SK-N-SH treated with all-trans-retinoic acid at 6 μM for 48 hours (cell line): ENCODE measurements around the gene RFX5.

ENCODE experiments used
- ARNTL ChIP-seq: fragments of 450-650 bp; formaldehyde crosslinking; IDR thresholded peaks from 2 replicates; pipeline ENCODE4 v1.5.0; 2020; ENCODE audit warnings: low read depth, mild to moderate bottlenecking, moderate library complexity, borderline replicate concordance
- ISL1 ChIP-seq: fragments of 250-450 bp; sonication (Bioruptor Pico); IDR thresholded peaks from 2 replicates; pipeline ENCODE4 v2.1.2; 2022; ENCODE audit warnings: mild to moderate bottlenecking, moderate library complexity
- RARB ChIP-seq: fragments of 250-450 bp; sonication (Bioruptor Pico); IDR thresholded peaks from 2 replicates; pipeline ENCODE4 v1.8.0; 2021; ENCODE audit warnings: mild to moderate bottlenecking, moderate library complexity
- TOX ChIP-seq: fragments of 250-450 bp; sonication (Bioruptor Pico); IDR thresholded peaks from 2 replicates; pipeline ENCODE4 v1.8.0; 2021; ENCODE audit warnings: mild to moderate bottlenecking, moderate library complexity, borderline replicate concordance
- TF ChIP-seq, protein P1 (sequence below): fragments of 250-450 bp; sonication (Bioruptor Pico); IDR thresholded peaks from 2 replicates; pipeline ENCODE4 v1.8.0; 2020; ENCODE audit warnings: mild to moderate bottlenecking, moderate library complexity, borderline replicate concordance
- TF ChIP-seq, protein P2 (sequence below): fragments of 250-450 bp; sonication (Bioruptor Pico); IDR thresholded peaks from 2 replicates; pipeline ENCODE4 v1.5.0; 2020; ENCODE audit warnings: mild to moderate bottlenecking, moderate library complexity

DNA sequence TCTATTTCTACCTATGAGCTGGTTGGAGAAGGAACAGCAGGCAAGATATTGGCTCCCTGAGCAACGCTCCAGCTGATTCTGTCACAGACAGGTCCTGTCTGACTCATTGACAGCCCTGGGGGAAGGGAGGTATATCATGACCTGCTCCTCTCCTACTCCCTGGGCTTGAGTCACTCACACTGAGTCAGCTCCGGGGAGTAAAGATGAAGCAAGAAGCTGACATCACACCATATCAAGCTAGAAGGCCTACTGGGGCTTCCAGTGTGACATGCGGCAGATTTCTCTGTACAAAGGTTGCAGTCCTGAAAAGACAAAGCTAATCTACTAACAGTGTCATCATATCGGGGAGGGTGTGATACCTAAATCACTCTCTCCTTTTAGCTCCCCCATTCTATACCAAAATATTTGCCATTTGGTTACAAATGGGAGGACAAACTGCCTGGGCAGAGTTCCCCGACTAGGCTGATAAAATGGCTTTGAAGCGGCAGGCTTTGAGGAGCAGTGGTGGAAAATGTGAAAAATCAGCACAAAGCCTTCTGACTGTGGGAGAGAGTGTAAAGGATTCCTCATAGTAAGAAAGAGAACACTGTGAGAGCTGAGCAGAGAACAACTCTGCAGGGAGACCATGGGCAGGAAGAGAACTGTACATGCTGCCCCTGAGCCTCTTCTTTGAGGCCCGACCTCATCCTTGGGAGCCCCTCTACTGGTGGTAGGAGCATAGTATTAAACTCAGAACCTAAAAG, 35.3 kb downstream of the RFX5 start:
- TF ChIP-seq RARB (CRISPR knock-in tag), result no peak
- TF ChIP-seq, protein P1, sequence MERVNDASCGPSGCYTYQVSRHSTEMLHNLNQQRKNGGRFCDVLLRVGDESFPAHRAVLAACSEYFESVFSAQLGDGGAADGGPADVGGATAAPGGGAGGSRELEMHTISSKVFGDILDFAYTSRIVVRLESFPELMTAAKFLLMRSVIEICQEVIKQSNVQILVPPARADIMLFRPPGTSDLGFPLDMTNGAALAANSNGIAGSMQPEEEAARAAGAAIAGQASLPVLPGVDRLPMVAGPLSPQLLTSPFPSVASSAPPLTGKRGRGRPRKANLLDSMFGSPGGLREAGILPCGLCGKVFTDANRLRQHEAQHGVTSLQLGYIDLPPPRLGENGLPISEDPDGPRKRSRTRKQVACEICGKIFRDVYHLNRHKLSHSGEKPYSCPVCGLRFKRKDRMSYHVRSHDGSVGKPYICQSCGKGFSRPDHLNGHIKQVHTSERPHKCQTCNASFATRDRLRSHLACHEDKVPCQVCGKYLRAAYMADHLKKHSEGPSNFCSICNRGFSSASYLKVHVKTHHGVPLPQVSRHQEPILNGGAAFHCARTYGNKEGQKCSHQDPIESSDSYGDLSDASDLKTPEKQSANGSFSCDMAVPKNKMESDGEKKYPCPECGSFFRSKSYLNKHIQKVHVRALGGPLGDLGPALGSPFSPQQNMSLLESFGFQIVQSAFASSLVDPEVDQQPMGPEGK, result no peak
- no peak for TF ChIP-seq ISL1 (CRISPR knock-in tag)
- TF ChIP-seq, protein P2, sequence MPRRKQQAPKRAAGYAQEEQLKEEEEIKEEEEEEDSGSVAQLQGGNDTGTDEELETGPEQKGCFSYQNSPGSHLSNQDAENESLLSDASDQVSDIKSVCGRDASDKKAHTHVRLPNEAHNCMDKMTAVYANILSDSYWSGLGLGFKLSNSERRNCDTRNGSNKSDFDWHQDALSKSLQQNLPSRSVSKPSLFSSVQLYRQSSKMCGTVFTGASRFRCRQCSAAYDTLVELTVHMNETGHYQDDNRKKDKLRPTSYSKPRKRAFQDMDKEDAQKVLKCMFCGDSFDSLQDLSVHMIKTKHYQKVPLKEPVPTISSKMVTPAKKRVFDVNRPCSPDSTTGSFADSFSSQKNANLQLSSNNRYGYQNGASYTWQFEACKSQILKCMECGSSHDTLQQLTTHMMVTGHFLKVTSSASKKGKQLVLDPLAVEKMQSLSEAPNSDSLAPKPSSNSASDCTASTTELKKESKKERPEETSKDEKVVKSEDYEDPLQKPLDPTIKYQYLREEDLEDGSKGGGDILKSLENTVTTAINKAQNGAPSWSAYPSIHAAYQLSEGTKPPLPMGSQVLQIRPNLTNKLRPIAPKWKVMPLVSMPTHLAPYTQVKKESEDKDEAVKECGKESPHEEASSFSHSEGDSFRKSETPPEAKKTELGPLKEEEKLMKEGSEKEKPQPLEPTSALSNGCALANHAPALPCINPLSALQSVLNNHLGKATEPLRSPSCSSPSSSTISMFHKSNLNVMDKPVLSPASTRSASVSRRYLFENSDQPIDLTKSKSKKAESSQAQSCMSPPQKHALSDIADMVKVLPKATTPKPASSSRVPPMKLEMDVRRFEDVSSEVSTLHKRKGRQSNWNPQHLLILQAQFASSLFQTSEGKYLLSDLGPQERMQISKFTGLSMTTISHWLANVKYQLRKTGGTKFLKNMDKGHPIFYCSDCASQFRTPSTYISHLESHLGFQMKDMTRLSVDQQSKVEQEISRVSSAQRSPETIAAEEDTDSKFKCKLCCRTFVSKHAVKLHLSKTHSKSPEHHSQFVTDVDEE (CRISPR knock-in tag), result no peak
- TF ChIP-seq ARNTL (CRISPR knock-in tag), result no peak
- no peak; the same call in 1 of the 2 replicates for TF ChIP-seq TOX (CRISPR knock-in tag)
